GM12872 (cell line): ENCODE results near the gene RAD50.

Experiments
- TF ChIP-seq, protein P1 (sequence below): IDR thresholded peaks from 3 replicates; pipeline ENCODE4 v1.5.1; 2011; ENCODE audit warnings: low read depth, mild to moderate bottlenecking, low read length, moderate library complexity; ENCODE audit not compliant: insufficient read depth

The RAD50 gene

DNA sequence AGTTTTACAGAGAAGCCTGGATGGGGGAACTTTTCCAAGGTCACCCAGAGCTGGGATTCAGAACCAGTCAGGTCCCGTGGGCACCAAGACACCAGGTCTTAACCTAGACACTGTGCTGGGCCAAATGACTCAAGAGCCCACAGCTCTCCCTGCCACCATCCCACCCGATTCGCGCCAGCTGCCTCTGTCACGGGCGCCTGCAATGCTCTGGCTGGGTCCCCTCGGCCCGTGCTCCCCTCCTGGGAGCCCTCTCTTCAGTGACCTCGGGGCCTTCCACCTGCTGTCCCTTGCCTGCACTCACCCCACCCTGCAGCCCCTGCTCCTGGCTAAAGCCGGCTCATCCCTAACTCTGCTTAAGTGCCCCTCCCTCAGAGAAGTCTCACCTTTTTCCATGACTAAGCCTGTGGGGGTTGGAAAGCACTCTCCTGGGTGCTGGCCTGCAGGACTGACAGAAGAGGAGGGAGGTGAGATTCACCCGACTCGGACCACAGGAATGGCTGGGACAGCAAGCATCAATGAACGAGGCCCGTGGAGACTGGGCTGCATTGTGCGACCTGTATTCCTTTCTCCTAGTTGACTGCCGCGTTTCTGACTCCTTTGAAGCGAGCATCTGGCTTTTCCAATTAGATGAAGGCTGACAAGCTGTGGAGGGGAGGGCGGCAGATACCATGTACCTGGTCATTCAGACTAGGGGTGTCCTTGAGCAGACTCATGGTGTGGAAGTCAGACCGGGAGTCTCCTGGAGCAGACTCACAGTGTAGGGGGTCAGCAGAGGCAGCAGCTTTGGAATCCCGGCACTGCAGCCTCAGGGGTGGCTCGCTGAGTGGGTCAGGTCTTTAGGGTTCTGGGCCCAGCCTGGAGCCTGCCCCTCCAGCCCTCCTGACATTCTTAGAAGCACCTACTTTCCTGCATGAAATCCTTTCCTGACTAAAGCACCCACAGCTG is 111.3 kb downstream of the RAD50 start:
- TF ChIP-seq, protein P1, sequence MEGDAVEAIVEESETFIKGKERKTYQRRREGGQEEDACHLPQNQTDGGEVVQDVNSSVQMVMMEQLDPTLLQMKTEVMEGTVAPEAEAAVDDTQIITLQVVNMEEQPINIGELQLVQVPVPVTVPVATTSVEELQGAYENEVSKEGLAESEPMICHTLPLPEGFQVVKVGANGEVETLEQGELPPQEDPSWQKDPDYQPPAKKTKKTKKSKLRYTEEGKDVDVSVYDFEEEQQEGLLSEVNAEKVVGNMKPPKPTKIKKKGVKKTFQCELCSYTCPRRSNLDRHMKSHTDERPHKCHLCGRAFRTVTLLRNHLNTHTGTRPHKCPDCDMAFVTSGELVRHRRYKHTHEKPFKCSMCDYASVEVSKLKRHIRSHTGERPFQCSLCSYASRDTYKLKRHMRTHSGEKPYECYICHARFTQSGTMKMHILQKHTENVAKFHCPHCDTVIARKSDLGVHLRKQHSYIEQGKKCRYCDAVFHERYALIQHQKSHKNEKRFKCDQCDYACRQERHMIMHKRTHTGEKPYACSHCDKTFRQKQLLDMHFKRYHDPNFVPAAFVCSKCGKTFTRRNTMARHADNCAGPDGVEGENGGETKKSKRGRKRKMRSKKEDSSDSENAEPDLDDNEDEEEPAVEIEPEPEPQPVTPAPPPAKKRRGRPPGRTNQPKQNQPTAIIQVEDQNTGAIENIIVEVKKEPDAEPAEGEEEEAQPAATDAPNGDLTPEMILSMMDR = no peak

DNA sequence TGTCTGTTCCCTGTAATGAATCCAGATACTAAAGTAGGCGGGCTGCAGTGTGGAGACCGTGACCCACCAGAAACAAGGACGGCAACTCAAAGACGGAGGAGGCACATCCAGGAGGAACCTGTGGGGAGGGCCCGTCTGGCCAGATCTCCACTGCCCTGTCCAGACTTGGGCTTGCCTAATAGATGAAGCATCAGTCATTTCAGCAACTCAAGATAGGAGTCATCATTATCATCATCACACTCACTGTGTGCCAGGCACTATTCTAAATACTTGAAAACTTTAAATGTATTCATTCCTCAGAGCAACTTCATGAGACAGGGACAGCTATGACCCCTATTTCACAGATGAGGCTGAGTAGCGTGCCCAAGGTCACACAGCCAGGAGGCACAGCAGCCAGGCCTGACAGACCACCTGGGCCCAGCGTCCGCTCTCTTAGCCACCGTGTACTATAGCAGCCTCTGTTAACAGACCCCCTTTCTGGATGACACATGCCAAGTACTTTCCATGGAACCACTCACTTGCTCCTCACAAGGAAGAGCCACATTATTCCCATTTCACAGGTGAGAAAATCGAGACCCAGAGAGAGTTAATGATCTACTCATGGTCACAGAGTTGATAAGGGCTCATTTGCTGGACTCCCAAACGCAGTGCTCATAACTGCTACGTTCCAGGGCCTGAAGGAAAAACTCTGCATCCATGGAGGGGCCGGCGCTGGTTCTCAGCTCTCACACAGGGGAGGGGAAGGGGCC is 112.1 kb downstream of the RAD50 start:
- TF ChIP-seq, protein P1 = no peak

DNA sequence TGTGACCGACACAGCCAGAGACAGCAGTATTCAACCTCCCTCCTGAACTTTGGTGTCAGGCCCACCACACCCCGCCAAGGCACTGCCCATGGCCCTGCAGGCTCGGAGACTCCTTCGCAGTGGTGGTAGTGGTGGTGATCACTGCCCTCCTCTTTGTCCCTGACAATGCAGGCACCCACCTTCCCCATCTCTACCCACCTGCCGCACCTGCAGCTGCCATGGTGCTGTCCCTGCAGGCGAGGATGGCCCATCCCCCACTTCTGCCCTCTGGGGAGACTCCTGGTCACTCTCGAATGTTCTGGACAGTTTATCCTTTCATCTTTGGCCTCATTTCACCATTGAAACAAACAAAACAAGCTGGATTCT is 112.7 kb downstream of the RAD50 start:
- TF ChIP-seq, protein P1 = no peak

DNA sequence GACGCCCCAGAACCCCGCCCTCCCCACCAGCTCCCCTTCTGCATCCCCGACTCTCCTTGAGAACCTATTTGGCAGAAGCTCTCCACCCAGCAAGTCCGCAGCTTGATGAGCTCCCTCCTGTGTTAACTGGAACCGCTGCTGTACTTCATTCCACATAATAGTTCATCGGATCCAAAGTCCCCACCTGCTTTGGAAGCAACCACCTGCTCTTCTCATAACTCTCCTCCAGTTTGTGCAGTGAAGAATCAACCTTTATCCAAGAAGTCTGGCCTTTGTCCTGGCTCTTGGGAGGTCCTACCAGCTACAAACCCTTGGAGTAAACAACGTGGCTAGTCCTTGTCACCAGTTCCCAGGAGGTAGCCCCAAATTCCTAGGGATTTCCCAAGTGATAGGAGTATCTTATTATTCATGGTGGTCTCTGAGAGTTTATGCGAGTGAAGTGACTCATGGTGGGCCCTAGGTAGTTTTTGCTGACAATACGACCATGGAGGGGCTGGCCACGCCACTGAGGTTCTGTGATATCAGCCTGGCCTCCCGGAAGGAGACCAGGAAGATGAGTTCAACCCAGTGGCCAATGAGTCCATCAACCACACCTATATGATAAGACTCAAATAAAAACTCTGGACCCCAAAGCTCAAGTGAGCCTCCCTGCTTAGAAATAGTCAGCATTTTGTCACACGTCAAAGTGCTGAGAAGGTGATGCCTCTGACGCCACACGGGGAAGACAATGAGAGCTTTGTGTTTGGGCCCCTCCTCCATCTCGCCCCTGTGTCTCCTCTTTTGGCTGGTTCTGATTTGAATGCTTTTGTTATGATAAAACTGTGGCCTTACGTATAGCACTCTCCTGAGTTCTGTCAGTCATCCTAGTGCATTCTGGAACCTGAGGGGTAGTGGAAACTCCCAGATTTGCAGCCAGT is 113.4 kb downstream of the RAD50 start:
- TF ChIP-seq, protein P1 = no peak

DNA sequence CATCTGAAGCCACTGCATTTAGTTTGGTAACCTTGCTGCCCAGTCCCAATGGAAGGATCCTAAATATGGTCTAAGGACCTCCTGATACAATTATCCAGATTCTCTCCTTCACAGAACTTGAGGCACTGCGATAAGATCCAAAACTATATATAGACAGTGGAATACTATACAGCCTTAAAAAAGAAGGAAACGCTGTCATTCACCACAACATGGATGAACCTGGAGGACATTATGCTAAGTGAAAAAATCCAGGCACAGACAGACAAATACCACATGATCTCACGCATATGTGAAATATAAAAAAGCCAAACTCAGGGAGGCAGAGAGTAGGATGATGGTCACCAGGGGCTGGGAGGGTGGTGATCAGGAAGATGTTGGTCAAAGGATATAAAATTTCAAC is 114.2 kb downstream of the RAD50 start:
- TF ChIP-seq, protein P1 = no peak

DNA sequence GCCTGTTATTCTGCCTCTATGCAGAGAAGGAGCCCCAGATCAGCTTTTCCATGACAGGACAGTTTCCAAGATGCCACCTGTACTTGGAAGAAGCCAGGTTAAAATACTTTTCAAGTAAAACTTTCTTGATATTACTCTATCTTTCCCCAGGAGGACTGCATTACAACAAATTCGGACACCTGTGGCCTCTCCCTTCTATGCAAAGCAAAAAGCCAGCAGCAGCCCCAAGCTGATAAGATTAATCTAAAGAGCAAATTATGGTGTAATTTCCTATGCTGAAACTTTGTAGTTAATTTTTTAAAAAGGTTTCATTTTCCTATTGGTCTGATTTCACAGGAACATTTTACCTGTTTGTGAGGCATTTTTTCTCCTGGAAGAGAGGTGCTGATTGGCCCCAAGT is 116.7 kb downstream of the RAD50 start:
- TF ChIP-seq, protein P1 = no peak
